Transverse colon (tissue), 4 donors: ENCODE data around the gene ORC1. TPM values are rescaled to one million over a fixed set of nuclear protein-coding genes. Genes with fewer than 3 reads are reported as not detected.
A peak's percentile ranks its signal among the peaks of the same experiment; 100 is the strongest.

Experiments
- DNase-seq: peaks from one replicate; pipeline ENCODE4 v3.0.0-alpha.2; 2019
- H3K27ac ChIP-seq, 4 donors: fragments of 200-600 bp; sonication (generic); 2 replicates each; pipeline ENCODE4 v1.5.1; 2016 to 2018; ENCODE audit warnings: inconsistent platforms in 4 of 4
- H3K27me3 ChIP-seq: fragments of 200-600 bp; sonication (generic); 2 replicates; pipeline ENCODE4 v1.5.1; 2017; ENCODE audit warnings: inconsistent platforms
- H3K36me3 ChIP-seq, 4 donors: fragments of 200-600 bp; sonication (generic); 2 replicates each; pipeline ENCODE4 v1.5.1; 2017 to 2019; ENCODE audit warnings: inconsistent platforms in 4 of 4
- H3K4me1 ChIP-seq, 4 donors: fragments of 200-600 bp; sonication (generic); 2 replicates each; pipeline ENCODE4 v1.5.1; 2017 to 2020; ENCODE audit warnings: inconsistent platforms in 4 of 4
- H3K4me3 ChIP-seq, 4 donors: fragments of 200-600 bp; sonication (generic); 1 replicate in 1 of 4; 2 replicates in 3 of 4; pipeline versions ENCODE4 v1.5.1 to v1.6.1; 2017 to 2019; ENCODE audit warnings: inconsistent platforms in 4 of 4
- H3K9me3 ChIP-seq, 2 donors: fragments of 200-600 bp; sonication (generic); 2 replicates each; pipeline ENCODE4 v1.5.1; 2017 to 2019; ENCODE audit warnings: inconsistent platforms in 2 of 2
- CTCF ChIP-seq, 5 experiments: fragments of 200-600 bp in 3 of 5; fragments of 450-650 bp in 2 of 5; sonication (generic) in 3 of 5; IDR thresholded peaks; 1 replicate in 2 of 5; 2 replicates in 3 of 5; pipeline ENCODE4 v1.5.1; 2016 to 2017; ENCODE audit warnings: antibody characterized with exemption in 5 of 5, inconsistent platforms in 3 of 5, mild to moderate bottlenecking in 2 of 5, moderate library complexity in 1 of 5
- EP300 ChIP-seq: sonication (generic); formaldehyde crosslinking; IDR thresholded peaks from one replicate; pipeline ENCODE4 v1.6.1; 2017; ENCODE audit warnings: antibody characterized with exemption, low read depth
- POLR2A ChIP-seq: fragments of 450-650 bp; IDR thresholded peaks from one replicate; pipeline ENCODE4 v1.6.1; 2016; ENCODE audit warnings: antibody characterized with exemption, mild to moderate bottlenecking, moderate library complexity
- POLR2AphosphoS5 ChIP-seq, 3 donors: sonication (generic); formaldehyde crosslinking; IDR thresholded peaks; one replicate each; pipeline ENCODE4 v1.6.1; 2016; ENCODE audit warnings: antibody characterized with exemption in 3 of 3
- WGBS, 2 donors: methylation state at CpG; one replicate each; pipeline ENCODE4 v1.1.5; 2018; ENCODE audit warnings: low coverage in 1 of 2; 5-methylcytosine and 5-hydroxymethylcytosine counted together
- in situ Hi-C, 4 donors: fragments of 200-750 bp; cut with MboI; loops; one replicate each; pipeline versions ENCODE4 v1.15.0 to v1.15.1; 2017; ENCODE audit warnings: low sequenced_read_pairs in 3 of 4, low pct_ligation_motif_present in 1 of 4, low pct_unique_long_range_greater_than_20kb in 1 of 4
- intact Hi-C: fragments of 100-400 bp; cut with DNase I; formaldehyde crosslinking; loops from one replicate; pipeline ENCODE4 v1.15.1; 2023; ENCODE audit warnings: low total_unique reads
- total RNA-seq, 4 donors: library from RNA; depleted of rRNA; stranded (reverse); fragments of >200 nt; gene quantifications; one replicate each; pipeline ENCODE4 v1.1.0, GENCODE V29; 2016

Gene ORC1
- total RNA-seq, 4 donors from 2014 or later, result 1.00 to 1.7 (median 1.6) TPM; not detected in 1

GRCh38 chr1:52404975-52405338 lies 734 bp upstream of the ORC1 start:
- H3K4me3 ChIP-seq, result peak overlapping the region; percentile 63 to 81 (median 69)
- H3K9me3 ChIP-seq, result no peaks in the 10 kb centered on the region
- DNase-seq, result no peak
- H3K36me3 ChIP-seq, result peaks cover 0 to 19% (median 6%) of the 10 kb centered on the region in 4 donors
- in situ Hi-C loops, result loop anchor here in 2 of 4 donors (25.0 kb wide), 1 partner anchor 282 kb away; the partner anchor contains the start of gene COA7 (in 2 of the 2)
- intact Hi-C loops, result no loop called here
- H3K4me1 ChIP-seq, result peaks cover 14 to 27% (median 19%) of the 10 kb centered on the region in 4 donors
- no peaks in the 10 kb centered on the region for H3K27me3 ChIP-seq
- WGBS, 2 donors, result 0 to 1% methylated on average over 6 to 8 of the region's 8 CpGs
- peak overlapping the region; percentile 91 to 97 (median 92) for H3K27ac ChIP-seq
- TF ChIP-seq EP300 (no peak), CTCF (IDR thresholded peaks at IDR 0.05) (peak in 1 of 5 experiments; percentile 36)

GRCh38 chr1:52403566-52404115 lies 582 bp downstream of the ORC1 start:
- Histone ChIP-seq H3K27ac (peak overlapping the region; percentile 91 to 97 (median 92)), H3K36me3 (peaks cover 0 to 9% (median 1%) of the 10 kb centered on the region in 4 donors), H3K9me3 (no peaks in the 10 kb centered on the region), H3K27me3 (no peaks in the 10 kb centered on the region), H3K4me3 (peak overlapping the region; percentile 20 to 81 (median 66)), H3K4me1 (peaks cover 14 to 27% (median 19%) of the 10 kb centered on the region in 4 donors)
- WGBS, 2 donors, result 0 to 1% methylated on average over 9 to 16 of the region's 16 CpGs
- peak; percentile 42 for DNase-seq
- in situ Hi-C loops (loop anchor here in 2 of 4 donors (25.0 kb wide), 1 partner anchor 284 kb away; the partner anchor contains the start of gene COA7 (in 2 of the 2)), intact Hi-C loops (no loop called here)
- no peak for TF ChIP-seq POLR2A
- TF ChIP-seq POLR2AphosphoS5 (IDR thresholded peaks at IDR 0.05), result no peak
- TF ChIP-seq EP300, result no peak

GRCh38 chr1:52402860-52403240 lies 1.4 kb downstream of the ORC1 start:
- peak overlapping the region; percentile 91 to 97 (median 92) for H3K27ac ChIP-seq
- H3K27me3 ChIP-seq, result no peaks in the 10 kb centered on the region
- peak overlapping the region in 1 of 4 donors; percentile 22 for H3K4me3 ChIP-seq
- in situ Hi-C loops (loop anchor here in 2 of 4 donors (25.0 kb wide), 1 partner anchor 284 kb away; the partner anchor contains the start of gene COA7 (in 2 of the 2)), intact Hi-C loops (no loop called here)
- peaks cover 0 to 1% (median 0%) of the 10 kb centered on the region in 4 donors for H3K36me3 ChIP-seq
- TF ChIP-seq POLR2A (no peak), POLR2AphosphoS5 (IDR thresholded peaks at IDR 0.05) (no peak), CTCF (IDR thresholded peaks at IDR 0.05) (no peak), EP300 (no peak)
- whole genome bisulfite sequencing, 2 donors, result 37% methylated on average over 3 of the region's 3 CpGs
- peaks cover 14 to 27% (median 19%) of the 10 kb centered on the region in 4 donors for H3K4me1 ChIP-seq
- no peaks in the 10 kb centered on the region for H3K9me3 ChIP-seq
- DNase-seq, result no peak

- in situ Hi-C loops (loop anchor here in 2 of 4 donors (25.0 kb wide), 1 partner anchor 287 kb away; the partner anchor contains the start of gene COA7 (in 2 of the 2)), intact Hi-C loops (no loop called here)
- Histone ChIP-seq H3K9me3 (no peaks in the 10 kb centered on the region), H3K36me3 (no peaks in the 10 kb centered on the region), H3K27me3 (no peaks in the 10 kb centered on the region), H3K27ac (no peak overlapping the region), H3K4me3 (no peak overlapping the region), H3K4me1 (peaks cover 4 to 15% (median 9%) of the 10 kb centered on the region in 4 donors)
- no peak for DNase-seq
- TF ChIP-seq EP300, result no peak
- no peak for TF ChIP-seq POLR2A
- no peak for TF ChIP-seq POLR2AphosphoS5 (IDR thresholded peaks at IDR 0.05)
- no peak for TF ChIP-seq CTCF (IDR thresholded peaks at IDR 0.05)
- WGBS, 2 donors, result 97 to 98% methylated on average over 4 to 6 of the region's 6 CpGs
Observed at GRCh38 chr1:52400131-52400530, 4.1 kb downstream of the ORC1 start.
